Measurements from ENCODE around the gene C1QTNF7.

The C1QTNF7 gene

GRCh38 chr4:15427701-15428100 lies at the start of gene C1QTNF7:
Gene C1QTNF7 (plus strand): TSS chr4:15428033. CDS start chr4:15435744, 7,711 bp downstream.
- no peak for DNase-seq (ENCODE audit: low spot score)
- ChIA-PET POLR2A (ENCODE audit: low non-redundant PET) (no interaction called here), CTCF (no interaction called here)
- no peak for TF ChIP-seq CTCF (conservative IDR thresholded peaks at IDR 0.05; ENCODE audit: low read depth)
- no peak within 1 kb of the TSS for H3K27ac ChIP-seq

GRCh38 chr4:15378062-15378461 lies 49.8 kb upstream of the C1QTNF7 start:
- ChIA-PET CTCF (interaction anchor here (0.6 kb wide), 1 partner anchor 260 kb away, joined by 5 read pairs; no protein-coding TSS in a partner anchor), POLR2A (ENCODE audit: low non-redundant PET) (no interaction called here)
- no peak overlapping the region for H3K27ac ChIP-seq
- TF ChIP-seq CTCF (conservative IDR thresholded peaks at IDR 0.05; ENCODE audit: low read depth), result no peak
- peak; percentile 5 for DNase-seq (ENCODE audit: low spot score)

GRCh38 chr4:15378493-15378892 lies 49.3 kb upstream of the C1QTNF7 start:
- no peak overlapping the region for H3K27ac ChIP-seq
- POLR2A ChIA-PET (ENCODE audit: low non-redundant PET), result no interaction called here
- CTCF ChIA-PET, result interaction anchor here (0.6 kb wide), 1 partner anchor 259 kb away, joined by 5 read pairs; no protein-coding TSS in a partner anchor
- no peak for DNase-seq (ENCODE audit: low spot score)
- TF ChIP-seq CTCF (conservative IDR thresholded peaks at IDR 0.05; ENCODE audit: low read depth), result no peak

- ChIA-PET CTCF (no interaction called here), POLR2A (ENCODE audit: low non-redundant PET) (no interaction called here)
- DNase-seq (ENCODE audit: low spot score), result no peak
- TF ChIP-seq CTCF (conservative IDR thresholded peaks at IDR 0.05; ENCODE audit: low read depth), result no peak
- H3K27ac ChIP-seq, result no peak overlapping the region
These were observed 46.0 kb upstream of the C1QTNF7 start for GRCh38 chr4:15381806-15382338.

GRCh38 chr4:15382669-15383273 lies 45.1 kb upstream of the C1QTNF7 start:
- CTCF ChIA-PET, result no interaction called here
- no peak for DNase-seq (ENCODE audit: low spot score)
- POLR2A ChIA-PET (ENCODE audit: low non-redundant PET), result no interaction called here
- TF ChIP-seq CTCF (conservative IDR thresholded peaks at IDR 0.05; ENCODE audit: low read depth), result no peak
- no peak overlapping the region for H3K27ac ChIP-seq

- ChIA-PET CTCF (interaction anchor here (0.8 kb wide), 1 partner anchor 11 kb away, joined by 3 read pairs; no protein-coding TSS in a partner anchor), POLR2A (ENCODE audit: low non-redundant PET) (no interaction called here)
- no peak for DNase-seq (ENCODE audit: low spot score)
- no peak overlapping the region for H3K27ac ChIP-seq
- TF ChIP-seq CTCF (conservative IDR thresholded peaks at IDR 0.05; ENCODE audit: low read depth), result no peak
These were observed 42.3 kb upstream of the C1QTNF7 start for GRCh38 chr4:15385515-15385914.

Measured in RWPE1 (cell line).